ENCODE results near the gene PLXNA2.

PLXNA2 gene

DNA sequence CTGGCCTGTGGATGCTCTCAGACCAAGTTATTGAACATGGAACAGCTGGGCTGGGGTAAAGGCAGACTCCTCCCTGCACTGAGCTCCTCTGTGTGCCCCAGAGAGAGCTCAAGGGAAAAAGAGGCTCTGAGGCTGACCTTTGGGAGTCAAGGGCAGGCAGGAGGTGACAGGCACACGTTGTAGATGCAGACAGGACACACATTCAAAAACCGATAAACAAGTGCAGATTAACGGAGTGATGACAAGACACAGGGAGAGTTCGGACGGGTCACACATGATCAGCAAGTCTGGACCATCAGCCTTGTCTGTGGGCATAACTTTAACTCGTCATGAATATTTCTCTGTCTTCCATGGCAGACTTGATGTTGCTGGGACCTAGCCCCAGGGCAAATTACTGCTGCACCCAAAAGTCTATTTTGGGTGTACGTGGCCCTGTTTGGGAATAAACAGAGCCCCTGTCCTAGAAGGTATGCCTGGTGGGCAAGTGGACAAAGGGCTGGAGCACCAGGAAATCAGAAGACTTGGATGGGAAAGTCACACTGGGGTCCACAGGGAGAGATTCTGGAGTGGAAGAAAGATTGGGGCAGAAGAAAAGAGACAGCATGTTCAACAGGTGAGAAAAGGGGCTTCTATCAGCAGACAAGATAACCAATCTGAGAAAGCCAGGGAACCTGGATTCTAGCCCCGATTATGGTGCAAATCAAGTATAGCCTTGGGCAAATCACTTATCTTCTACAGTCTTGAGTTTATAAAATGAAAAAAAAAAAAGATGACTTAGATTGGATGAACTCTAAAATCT lies 74.9 kb downstream of the PLXNA2 start:
- no peak for FAIRE-seq

DNA sequence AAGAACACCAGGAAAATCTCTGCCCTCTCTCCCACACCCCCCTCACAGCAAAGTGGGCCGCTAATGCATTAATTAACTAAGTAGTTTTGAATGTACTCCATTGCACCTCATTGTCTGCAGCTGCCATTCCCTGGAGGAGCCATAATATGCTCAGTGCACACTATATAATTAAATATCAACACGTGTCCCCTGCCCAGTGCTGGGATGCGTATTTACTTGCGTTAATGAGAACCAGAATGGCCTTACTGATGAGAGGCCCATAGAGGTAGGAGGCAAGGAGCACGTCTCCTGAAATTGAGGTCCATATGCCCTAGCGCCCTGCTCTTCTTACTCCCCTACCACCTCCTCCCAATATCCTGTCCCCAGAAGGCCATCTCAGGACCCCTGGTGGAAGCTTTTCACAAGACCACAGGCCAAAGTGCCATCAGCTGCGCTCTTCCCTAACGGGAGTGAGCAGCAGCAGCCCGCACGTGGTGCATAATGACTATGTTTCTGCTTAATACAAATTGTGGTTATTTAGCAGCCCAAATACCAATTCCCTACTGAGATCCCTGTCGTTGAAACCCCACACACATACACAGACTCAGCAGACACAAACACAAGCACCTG lies 76.8 kb downstream of the PLXNA2 start:
- no peak for FAIRE-seq
- DNase-seq (ENCODE audit: insufficient read length, low spot score), result no peak
- TF ChIP-seq, protein P1, sequence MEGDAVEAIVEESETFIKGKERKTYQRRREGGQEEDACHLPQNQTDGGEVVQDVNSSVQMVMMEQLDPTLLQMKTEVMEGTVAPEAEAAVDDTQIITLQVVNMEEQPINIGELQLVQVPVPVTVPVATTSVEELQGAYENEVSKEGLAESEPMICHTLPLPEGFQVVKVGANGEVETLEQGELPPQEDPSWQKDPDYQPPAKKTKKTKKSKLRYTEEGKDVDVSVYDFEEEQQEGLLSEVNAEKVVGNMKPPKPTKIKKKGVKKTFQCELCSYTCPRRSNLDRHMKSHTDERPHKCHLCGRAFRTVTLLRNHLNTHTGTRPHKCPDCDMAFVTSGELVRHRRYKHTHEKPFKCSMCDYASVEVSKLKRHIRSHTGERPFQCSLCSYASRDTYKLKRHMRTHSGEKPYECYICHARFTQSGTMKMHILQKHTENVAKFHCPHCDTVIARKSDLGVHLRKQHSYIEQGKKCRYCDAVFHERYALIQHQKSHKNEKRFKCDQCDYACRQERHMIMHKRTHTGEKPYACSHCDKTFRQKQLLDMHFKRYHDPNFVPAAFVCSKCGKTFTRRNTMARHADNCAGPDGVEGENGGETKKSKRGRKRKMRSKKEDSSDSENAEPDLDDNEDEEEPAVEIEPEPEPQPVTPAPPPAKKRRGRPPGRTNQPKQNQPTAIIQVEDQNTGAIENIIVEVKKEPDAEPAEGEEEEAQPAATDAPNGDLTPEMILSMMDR (IDR thresholded peaks at IDR 0.05; ENCODE audit: insufficient read depth, missing control alignments), result no peak

More for the DNA sequence above, 74.9 kb downstream of the PLXNA2 start:
- no peak for DNase-seq (ENCODE audit: insufficient read length, low spot score)
- TF ChIP-seq, protein P1 (IDR thresholded peaks at IDR 0.05; ENCODE audit: insufficient read depth, missing control alignments), result no peak

DNA sequence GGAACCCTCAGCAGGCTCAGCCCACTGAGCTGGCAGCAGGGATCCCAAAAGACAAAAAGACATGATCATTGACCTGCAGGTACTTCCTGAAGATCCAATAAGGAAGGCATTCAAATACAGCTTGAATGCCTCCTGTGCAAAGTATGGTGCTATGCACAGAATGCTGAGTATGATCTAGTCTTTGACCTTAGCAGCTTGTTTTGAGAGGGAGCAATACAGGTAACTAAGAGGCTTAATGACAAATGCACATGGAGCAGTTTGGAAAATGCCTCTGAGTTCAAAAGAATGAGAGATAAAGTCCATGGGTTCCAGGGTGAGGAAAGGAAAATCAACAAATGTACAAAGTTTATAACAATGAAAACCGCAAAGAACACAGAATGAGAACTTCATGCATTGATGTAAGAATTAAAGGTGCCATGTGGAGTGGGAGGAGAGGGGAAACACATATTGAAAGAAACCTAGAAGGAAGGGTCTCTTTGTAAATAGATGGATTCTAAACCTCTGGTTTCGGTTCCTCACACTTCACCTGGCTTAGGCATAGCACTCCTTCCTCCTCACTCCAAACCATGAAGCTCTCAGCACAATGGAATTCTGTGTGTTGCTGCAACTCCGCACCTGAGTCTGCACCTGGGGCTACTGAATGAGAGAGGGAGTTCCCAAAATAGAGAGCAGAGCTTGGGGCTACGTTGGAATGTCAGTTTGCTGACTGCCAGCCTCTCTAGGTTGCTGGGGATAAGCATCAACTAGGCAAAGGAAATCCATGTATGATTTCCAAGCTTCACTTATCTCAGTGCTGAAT lies 77.6 kb downstream of the PLXNA2 start:
- no peak for DNase-seq (ENCODE audit: insufficient read length, low spot score)
- TF ChIP-seq, protein P1 (IDR thresholded peaks at IDR 0.05; ENCODE audit: insufficient read depth, missing control alignments), result no peak
- no peak for FAIRE-seq

DNA sequence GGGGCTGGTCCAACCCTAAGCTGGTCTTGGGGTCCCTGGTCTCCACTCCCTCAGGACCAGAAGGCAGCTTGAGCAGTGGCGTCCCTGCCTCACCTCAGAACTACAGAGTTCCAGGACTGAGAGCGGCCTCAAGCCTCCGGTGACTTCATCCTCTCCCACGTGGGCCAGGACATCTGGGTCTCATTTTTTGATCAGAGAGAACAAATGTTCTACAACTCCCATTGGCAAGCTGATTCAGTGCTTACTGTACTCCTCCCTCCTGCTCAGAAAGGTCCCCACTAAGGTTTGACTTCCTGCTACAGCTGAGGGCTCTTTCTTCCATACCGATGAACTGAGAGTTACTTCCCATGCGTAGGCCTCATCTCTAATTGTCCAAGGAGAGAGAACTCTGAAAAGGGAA lies 78.5 kb downstream of the PLXNA2 start:
- no peak for DNase-seq (ENCODE audit: insufficient read length, low spot score)
- no peak for FAIRE-seq
- TF ChIP-seq, protein P1 (IDR thresholded peaks at IDR 0.05; ENCODE audit: insufficient read depth, missing control alignments), result no peak

DNA sequence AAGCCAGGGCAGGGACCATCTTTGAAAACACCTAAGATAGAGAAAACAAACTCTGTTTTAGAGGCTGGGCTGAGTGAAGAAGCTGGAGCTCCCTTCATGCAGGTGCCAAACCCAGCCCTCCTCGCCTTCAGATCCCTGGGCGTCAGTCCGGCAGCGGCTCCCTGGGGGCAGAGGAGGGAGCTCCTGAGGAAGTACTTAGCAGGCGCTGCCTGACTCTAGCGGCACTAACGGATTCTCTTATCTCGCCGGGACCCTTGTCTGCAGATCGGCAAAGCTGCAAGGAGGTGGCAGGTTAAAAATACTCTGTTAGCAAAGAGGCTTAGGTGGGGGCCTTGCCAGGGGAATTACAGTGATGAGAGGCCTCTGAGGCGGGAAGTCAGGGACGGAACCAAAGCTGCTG lies 79.6 kb downstream of the PLXNA2 start:
- FAIRE-seq, result no peak
- TF ChIP-seq, protein P1 (IDR thresholded peaks at IDR 0.05; ENCODE audit: insufficient read depth, missing control alignments), result no peak
- DNase-seq (ENCODE audit: insufficient read length, low spot score), result no peak

DNA sequence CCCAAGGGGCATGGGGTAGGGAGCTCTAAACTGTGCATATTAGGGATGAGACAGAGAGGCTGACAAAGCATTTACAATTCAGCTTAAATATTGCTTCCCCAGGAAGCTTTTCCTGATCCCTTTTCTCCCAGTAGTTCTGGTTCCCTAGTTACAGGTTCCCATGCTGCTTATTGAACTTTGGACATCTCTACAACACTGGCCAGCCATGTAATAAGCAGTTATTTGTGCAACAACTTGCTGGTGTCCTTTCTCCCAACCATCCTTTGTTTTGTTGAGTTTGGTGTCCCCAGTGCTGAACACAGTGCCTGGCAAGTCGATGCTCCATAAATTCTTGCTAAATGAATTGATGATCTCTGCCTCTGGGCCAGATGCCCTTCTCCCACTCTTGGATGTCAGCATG lies 80.6 kb downstream of the PLXNA2 start:
- no peak for FAIRE-seq
- DNase-seq (ENCODE audit: insufficient read length, low spot score), result no peak
- TF ChIP-seq, protein P1 (IDR thresholded peaks at IDR 0.05; ENCODE audit: insufficient read depth, missing control alignments), result no peak
